Right lobe of liver (tissue), 4 donors: ENCODE measurements around the gene AMELX.

Experiments
- POLR2A ChIP-seq: fragments of 450-650 bp; IDR thresholded peaks from one replicate; pipeline ENCODE4 v1.6.1; 2017; ENCODE audit warnings: antibody characterized with exemption, mild to moderate bottlenecking
- TF ChIP-seq, protein P1 (sequence below), 4 donors: fragments of 200-600 bp in 3 of 4; fragments of 450-650 bp in 1 of 4; IDR thresholded peaks; one replicate each; pipeline versions ENCODE4 v1.5.1 to v1.8.0; 2016 to 2022; ENCODE audit warnings: antibody characterized with exemption in 4 of 4, mild to moderate bottlenecking in 2 of 4
- donor health status: DM: no; HTN: no; CAD: no.
- donor health status: DM: no; HTN: no; CAD: no.
- donor health status: DM: no; HTN: yes; CAD: no.

DNA sequence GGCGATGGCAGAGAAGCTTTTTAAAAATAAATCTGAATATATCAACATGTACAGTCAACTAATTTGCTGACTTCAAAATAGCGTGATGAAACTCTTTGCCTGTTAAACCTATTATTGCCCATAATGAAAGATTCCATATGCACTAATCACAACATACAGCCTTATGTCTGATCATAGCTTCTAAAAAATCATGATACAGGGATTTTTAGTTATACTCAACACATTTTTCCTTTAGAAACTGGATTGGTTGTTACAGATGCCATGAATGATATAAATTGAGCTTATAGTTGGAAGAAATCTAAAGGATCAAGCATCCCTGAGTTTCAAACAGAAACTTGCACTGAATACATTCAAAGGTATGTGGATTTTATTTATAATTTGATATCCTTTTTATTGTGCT, at the start of gene AMELX:
- TF ChIP-seq, protein P1, sequence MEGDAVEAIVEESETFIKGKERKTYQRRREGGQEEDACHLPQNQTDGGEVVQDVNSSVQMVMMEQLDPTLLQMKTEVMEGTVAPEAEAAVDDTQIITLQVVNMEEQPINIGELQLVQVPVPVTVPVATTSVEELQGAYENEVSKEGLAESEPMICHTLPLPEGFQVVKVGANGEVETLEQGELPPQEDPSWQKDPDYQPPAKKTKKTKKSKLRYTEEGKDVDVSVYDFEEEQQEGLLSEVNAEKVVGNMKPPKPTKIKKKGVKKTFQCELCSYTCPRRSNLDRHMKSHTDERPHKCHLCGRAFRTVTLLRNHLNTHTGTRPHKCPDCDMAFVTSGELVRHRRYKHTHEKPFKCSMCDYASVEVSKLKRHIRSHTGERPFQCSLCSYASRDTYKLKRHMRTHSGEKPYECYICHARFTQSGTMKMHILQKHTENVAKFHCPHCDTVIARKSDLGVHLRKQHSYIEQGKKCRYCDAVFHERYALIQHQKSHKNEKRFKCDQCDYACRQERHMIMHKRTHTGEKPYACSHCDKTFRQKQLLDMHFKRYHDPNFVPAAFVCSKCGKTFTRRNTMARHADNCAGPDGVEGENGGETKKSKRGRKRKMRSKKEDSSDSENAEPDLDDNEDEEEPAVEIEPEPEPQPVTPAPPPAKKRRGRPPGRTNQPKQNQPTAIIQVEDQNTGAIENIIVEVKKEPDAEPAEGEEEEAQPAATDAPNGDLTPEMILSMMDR (IDR thresholded peaks at IDR 0.05): no peak
- TF ChIP-seq POLR2A: no peak
